GM21786 (cell line): Measurements from ENCODE around the gene NUP188.
"Not testable (repeated sequence)": the region's sequence is repeated elsewhere in the genome, so short reads cannot be mapped to it uniquely, and the experiment has no call there.

ENCODE experiments used
- ATAC-seq: cut with Tn5 transposase; IDR thresholded peaks from one replicate; pipeline ENCODE4 v1.9.1; 2021; ENCODE audit not compliant: unreplicated experiment

Gene NUP188

DNA sequence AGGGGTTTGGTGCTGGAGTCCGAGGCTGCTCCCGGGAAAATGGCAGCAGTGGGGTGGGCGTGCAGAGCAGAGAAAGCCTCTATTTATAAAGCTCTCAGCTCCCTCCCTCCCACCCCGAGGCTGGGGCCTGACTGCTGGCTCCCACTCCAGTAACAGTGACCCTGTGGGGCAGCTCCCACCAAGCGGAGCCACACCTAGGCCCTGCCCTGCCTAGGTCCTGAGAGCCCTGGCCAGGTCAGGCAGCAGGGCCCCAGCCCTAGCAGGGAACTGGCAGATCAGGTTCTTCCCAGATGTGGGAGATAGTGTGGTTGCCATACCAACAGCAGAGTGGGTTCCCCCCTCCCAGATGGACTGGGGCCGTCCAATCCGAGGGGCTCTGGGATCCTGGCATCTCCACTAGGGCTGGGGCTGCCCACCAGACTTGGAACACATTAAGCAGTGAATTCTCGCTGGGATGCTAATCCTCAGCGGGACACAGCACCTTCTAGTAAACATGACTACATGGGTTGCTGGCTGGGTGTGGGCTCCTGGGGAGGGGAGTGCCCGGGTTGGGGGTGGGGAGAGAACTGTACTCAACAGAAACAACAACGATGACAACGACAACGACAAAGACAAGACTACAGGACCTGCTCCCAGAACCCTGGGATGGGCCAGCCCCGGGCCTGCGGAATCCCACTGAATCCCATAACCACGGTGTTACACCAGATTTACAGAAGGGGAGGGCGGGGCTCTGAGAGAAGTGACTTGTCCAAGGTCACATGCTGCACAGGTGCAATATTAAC, 79.1 kb downstream of the NUP188 start:
- ATAC-seq, result no peak

DNA sequence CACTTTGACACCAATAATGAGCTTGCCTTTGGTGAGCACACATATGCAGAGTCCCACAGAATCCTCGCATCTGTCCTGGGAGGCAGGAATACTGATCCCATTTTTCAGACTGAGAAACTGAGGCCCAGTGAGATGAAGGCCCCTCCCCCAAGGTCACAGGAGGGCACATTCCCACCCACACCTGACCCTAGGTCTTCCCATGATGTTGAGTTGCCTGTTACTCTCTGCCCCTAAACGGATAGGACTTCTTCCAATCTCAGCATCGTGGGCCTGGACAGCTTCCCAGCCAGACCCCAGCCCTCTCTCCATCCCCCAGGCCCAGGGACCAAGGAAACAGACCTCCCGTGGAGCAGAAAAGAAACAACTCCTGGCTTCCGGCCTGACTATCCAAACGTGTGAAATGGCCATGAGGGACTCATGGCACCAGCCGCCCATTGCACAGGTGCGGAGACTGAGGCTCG, 79.8 kb downstream of the NUP188 start:
- no peak for ATAC-seq

DNA sequence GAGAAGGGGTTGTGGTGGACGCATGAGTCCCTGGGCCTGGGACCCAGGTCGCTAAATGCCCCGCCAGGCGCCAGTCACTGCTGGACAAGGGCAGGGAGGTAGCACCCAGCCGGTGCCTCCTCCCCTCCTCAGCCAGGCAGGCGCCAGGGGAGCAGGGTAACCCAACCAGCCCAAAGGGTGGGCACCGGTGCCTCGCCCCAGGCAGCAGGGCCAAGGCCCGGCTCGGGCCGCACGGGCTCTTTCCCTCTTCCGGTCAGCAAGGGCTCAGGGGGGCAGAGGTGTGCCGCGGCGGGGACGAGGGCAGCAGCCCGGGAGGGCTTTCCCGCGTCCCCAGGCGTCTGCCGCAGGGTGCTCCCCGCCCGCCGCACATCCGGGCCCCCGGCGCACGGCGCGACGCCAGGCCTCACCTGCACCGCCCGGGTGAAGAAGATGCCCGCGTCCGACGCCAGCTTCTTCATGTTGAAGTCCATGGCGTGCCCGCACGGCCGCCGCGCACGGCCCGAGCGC, 80.2 kb downstream of the NUP188 start:
- peak; percentile 43 for ATAC-seq

DNA sequence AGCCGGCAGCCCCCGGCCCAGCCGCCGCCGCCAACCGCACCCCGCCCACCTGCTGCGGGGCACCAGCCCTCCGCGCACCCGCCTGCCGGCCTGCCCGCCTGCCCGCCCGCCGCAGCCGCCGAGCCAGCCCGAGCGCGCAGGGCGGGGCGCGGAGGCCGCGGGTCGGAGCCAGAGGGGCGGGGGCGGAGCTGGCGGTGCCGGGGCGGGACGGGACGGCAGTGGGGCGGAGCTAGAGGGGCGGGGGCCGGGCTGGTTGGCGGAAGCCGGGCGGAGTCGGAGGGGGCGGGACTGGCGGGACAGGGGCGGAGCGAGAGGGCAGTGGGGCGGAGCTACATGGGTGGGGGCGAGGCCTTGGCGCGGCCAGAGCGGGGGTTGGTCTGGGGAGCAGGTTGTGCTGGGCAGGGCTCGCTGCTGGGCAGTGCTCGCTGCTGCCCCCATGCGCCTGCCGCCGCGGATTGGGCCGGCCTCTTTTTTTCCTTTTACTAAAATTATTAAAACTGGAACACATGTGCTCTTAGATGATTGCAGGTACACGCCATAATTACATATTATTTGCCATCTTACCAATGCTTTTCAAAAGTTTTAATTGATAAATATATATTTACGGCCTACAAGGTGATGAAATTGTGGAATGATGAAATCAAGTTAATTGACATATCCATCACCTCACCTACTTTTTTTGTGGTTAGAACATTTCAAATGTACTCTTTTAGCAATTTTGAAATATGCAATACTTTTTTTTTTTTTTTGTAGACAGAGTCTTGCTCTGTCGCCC, 80.9 kb downstream of the NUP188 start, which contains the start of gene SH3GLB2:
Gene SH3GLB2, minus strand, starts transcription at position 140 of the 775 bp plus-strand sequence. CDS start 177 bp downstream, outside the sequence.
- ATAC-seq, result peak; percentile 73

DNA sequence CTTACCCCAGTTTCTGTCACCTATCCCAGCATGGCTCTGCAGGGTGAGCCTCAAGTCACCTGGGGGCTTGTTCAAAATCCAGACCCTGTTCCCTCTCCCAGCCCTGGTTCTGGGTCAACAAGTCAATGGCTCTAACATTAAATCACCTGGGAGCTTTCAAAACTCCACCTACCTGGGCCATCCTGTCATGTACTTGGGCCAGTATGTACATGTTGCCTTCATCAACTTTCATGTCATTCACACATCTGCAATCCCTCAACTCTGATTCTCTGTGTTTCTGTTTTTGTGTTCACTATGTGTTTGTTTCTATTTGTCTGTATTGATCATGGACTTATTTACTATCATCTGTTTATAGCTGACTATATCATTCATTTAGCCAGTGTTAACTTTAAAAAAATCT, 82.7 kb downstream of the NUP188 start:
- ATAC-seq, result no peak

DNA sequence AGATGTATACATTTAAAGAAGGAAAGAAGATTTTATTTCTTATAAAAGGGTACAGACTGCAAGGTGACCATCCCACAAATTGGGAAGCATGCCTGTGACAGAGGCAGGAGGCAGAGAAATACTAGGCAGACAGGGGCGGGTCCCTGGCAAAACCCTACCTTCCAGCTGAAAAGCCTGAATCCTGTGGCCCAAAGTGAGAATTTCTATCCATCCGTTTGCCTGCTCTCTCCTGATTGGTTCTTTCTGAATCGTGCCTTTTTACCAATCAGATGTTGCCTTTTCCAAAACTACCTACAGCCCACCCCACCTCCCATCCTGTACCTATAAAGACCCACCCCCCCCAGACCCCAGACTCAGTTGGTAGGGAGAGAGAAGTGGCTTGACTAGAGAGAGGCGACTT, 84.0 kb downstream of the NUP188 start:
- no peak for ATAC-seq

DNA sequence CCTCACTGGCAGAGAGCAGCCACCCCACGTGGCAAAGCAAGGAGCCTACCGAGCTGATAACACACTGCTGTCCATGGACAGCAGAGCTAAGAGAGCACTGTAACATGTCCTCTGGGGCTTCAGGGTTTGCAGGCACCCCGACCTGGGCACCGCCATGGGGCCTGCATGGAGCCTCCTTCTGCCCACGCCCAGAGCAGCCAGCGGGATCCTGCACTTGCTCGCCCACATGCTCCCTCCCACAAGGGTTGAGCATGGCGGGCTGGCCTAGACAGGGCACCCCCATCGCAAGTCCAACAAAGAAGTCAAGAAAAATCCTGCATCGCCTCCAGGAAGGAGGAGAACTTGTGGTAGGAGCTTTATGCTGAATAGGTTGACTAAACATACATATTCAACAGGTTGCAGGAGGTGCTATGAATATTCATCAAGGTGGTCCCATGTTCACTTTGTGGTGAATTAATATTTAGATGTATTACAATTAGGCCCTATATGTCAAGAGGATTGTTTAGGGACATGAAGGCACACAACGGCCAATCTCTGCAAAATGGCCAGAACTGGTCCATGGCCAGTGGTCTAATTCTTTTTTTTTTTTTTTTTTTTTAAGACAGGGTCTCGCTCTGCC, 85.2 kb downstream of the NUP188 start:
- no peak for ATAC-seq

DNA sequence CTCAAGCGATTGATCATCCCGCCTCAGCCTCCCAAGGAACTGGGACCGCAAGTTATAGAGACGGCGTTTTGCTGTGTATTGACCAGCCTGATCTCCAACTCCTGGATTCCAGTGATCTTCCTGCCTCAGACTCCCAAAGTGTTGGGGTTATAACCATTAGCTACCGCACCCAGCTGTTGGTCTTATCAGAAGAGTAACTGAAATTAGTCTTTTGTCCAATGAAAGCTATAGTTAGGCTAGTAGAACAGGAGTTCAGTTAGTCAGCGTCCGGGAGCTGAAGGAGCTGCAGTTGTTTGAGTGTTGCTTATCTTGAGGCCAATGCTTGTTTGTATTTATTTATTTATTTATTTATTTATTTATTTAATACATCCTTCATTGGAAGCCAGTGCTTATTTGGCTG, 85.7 kb downstream of the NUP188 start:
- no peak for ATAC-seq

DNA sequence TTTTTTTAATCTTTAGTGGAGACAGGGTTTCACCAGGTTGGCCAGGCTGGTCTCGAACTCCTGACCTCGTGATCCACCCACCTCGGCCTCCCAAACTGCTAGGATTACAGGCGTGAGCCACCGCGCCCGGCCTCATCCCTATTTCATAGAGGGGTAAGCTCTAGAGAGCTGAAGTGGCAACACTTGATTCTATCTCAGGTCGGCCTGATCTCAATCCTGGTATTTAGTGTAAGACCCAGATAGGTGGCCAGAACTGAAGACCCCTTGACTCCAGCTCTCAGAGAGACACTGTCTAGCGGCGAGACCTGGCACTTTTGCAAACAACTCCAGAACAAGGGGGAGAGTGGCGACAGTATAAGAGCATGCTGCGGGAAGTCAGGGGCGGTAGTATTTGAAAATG, 88.3 kb downstream of the NUP188 start:
- not testable (repeated sequence) for ATAC-seq

DNA sequence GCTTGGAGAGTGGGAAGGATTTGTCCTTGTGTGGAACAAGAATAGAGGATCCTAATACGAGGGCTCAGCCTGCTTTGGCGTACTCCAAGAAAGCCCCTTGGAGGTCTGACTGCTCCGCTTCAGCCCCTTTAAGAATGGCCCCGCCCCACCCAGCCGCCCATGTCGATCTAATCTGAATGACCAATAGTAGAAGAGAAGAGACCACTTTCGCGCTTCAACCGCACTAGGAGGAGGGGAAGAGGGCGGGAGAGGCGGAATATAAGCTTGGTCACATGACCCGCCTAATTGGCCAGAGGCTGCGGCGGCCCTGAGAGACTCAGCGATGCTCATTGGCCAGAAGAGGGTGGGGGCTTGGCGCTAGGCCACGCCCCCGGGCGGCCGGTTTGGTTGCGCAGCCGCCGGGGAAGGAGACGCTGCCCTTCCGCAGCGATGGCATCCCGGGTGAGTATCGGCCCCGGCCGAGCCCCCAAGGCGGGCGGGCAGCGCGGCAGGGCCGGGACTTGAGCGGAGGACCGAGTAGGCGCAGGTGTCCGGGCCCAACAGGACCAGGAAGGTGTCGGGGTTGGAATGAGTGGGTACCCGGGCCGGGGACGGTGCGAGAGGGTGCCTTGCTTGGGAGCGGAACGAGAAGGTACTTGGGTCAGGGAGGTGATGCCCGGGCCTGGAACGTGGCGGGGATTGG, 88.9 kb downstream of the NUP188 start, which contains the start of gene MIGA2:
Gene MIGA2, plus strand, starts transcription at position 386 of the 682 bp plus-strand sequence. CDS start 3,969 bp downstream, outside the sequence.
- ATAC-seq, result peak; percentile 98

DNA sequence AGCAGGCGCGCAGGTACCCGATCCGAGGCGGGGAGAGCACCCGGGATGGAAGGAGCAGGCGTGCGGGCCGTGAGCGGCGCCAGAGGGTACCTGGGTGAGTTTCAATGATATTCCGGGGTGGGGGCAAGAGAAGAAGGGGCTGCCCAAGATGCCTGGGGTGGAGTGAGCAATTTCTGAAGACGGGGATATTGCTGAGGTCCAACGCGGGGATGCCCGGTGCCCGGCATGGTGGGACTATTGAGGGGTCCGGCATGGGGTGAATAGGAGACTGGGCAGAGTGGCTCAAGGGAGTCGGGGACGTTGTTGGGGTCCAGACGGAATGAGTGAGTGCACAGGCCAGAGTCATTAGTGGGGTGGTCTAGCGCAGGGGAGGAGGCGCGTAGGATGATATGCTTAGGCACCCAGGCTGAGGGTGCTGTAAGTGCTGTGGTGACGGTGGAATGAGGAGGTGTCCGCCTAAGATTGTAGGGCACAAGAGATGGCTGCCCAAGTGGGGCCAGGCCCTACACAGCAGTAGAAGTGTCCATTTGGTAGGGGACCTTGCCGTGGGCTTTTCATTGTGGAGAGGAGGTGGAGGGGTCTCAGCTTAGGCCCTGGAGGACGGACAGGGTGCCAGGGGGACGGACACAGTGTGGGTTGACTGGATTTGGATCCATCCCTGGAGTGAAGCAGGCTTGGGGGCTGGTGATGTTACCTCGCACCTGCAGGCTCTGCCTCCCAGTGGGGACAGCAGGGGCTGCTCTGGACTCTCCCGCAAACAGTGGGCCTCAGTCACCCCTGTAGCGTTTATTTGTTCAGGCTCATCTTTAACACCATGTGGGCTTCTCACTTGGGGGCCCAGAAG, 89.6 kb downstream of the NUP188 start:
- ATAC-seq, result no peak

DNA sequence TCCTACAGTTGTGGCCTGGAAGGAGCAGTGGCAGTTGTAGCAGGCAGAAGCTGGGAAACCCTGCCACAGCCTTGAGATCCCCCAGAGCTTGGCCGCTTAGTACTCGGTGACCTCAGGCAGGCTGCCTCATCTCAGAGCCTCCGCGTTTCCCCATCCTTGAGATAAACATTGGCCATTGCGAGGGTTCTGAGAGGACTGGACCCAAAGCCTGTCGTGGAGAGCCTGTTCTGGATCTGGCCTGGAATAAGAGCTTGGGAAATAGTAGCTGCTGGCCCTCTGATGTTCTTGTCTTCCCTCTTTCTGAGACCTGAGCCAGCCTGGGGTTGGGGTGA, 90.2 kb downstream of the NUP188 start:
- ATAC-seq, result no peak

DNA sequence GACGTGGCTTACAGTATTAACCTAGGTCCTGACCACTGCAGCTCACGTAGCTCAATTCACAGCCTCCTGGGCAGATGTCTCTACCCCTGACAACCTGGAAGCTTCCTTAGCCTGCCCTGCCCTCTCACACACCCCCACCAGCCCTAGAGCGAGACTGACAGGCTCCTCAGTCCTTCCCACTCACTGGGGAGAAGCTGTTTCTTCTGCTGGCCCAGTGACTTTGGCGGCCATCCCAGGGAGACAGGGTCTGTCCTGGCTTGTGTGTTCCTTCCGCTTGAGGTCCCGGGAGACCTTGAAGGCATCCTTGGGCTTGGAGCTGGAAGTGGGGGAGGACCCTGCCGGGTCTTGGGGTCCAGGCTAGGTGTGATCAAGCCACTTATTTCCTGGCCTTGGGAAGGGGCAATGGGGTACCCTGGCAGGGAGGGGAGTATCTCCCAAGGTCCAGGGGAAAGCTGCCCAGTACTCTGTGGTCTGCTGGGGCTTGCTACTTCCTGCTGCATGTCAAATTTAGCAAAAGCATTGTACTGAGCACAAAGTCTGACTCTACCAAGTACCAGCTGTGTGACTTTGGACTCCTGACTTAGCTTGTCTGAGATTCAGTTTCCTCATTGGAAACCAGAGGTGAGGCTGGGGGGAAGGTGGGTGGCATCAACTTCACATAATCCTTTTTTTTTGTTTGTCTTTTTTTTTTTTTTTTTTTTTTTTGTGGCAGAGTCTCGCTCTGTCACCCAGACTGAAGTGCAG, 90.8 kb downstream of the NUP188 start:
- ATAC-seq, result no peak

DNA sequence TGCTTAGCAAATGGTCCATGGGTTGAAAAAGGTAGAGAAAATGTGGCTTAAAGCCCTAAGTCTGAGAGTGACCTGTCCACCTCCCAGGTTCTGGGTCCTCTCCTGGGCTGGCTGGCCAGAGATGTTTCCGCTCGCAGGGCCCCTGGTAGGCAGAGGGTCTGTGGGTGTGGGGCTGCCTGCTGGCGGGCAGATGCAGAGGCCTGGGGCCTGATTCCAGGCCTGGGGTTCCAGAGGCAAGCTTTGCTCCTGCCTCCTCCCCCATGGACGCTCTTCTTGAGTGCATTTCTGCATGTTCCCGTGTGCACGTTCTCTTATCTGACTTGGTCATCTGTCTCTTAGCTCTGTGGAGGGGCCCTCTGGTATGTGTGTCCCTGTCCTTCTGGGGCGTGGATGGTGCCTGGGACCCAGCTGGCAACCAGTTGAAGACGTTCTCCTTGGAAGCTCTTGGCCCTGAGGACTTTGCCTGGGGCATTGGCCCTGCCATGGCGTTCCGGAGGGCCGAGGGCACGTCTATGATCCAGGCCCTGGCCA, 92.7 kb downstream of the NUP188 start:
- ATAC-seq, result no peak

DNA sequence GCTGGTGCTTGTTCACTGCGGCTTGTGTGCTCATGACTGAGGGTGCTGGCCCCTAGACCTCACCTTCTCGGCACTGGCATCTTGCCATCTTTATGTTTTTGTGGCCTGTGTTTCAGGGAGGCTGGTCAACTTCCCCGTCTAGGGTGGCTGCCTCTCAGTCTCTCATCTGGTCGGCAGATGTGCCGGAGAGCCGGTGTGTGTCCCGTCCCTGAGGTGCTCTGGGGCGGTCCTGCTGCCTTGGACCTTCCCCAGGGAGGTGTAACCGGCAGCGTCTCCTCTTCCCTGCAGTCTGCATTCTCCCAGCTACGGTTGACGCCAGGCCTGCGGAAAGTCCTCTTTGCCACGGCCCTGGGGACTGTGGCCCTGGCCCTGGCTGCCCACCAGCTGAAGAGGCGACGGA, 94.5 kb downstream of the NUP188 start:
- ATAC-seq, result no peak

DNA sequence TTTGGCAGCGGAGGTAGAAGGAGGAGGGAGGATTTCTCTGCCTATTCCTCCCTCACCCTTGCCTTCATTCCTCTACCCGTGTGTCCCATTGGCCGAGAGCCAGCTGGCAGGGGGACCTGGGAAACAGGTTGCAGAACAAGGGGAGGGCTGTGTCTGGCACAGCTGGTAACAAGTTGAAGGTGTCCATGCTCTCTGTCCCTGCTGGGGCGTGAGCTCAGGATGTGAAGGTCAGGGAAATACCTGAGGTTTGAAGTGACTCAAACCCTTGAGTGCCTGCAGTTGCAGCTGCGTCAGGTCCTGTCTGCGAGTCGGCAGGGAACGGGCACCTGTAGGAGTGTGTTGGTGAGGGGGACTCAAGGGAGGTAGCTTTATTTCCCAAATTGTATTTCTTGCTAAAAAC, 105.1 kb downstream of the NUP188 start:
- ATAC-seq, result no peak

DNA sequence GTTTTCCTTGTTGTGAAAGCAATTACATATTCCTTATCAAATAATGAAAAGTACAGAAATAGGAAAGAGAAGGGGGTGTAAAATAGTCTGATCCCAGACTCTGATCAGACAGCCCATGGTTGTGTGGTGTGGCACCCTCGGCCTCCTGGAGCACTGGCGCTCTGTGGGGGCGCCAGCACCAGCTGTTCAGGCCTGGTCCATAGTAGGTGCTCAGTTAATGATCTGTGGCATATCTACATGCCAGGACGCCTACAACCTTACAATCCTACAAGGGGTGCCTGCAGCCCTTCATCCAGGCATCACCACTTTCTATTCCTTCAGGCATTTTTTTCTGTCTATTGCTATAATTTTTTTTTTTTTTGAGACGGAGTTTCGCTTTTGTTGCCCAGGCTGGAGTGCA, 105.5 kb downstream of the NUP188 start:
- no peak for ATAC-seq

DNA sequence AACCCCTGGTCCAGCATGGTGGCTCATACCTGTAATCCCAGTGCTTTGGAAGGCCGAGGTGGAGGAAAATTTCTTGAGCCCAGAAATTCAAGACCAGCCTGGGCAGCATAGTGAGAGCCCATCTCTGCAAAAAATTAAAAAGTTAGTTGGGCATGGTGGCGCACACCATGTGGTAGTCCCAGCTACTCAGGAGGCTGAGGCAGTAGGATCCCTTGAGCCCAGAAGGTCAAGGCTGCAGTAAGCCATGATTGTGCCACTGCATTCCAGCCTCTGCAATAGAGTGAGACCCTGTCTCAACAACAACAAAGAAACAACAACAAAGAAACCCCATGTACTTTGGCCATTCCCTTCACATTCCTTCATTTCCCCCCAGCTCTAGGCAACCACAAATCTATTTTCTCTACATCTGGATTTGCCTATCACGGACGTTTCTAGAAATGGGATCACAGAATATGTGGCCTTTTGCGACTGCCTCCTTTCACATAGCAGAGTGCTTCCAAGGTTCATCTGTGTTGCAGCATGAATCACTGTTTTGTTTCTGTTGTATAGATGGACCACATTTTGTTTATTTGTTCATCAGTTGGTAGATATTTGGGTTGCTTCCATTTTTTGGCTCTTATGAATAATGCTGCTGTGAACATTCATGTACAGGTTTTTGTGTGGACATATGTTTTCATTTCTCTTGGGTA, 106.8 kb downstream of the NUP188 start:
- ATAC-seq, result no peak
